NT2/D1 (cell line): ENCODE results near the gene MTERF2.

Source experiments
- SUZ12 ChIP-seq: IDR thresholded peaks from 2 replicates; pipeline ENCODE4 v1.6.1; 2011; ENCODE audit not compliant: insufficient read length, insufficient read depth; ENCODE audit errors: extremely low read depth
- YY1 ChIP-seq: IDR thresholded peaks from 2 replicates; pipeline ENCODE4 v1.6.1; 2011; ENCODE audit not compliant: insufficient read length, insufficient read depth
- ZNF274 ChIP-seq: IDR thresholded peaks from 2 replicates; pipeline ENCODE4 v1.6.1; 2011; ENCODE audit warnings: mild to moderate bottlenecking, low read depth, low read length

- TF ChIP-seq ZNF274 (no peak), YY1 (no peak), SUZ12 (no peak)
Observed at GRCh38 chr12:107032266-107032665, 45.3 kb upstream of the MTERF2 start.
